ENCODE data around the gene EPHA4. TPM values are rescaled to one million over a fixed set of nuclear protein-coding genes. Genes with fewer than 3 reads are reported as not detected.

Gene EPHA4
- polyA plus RNA-seq, 2 of the 4 experiments (the other 2 are of a cell fraction), result 0.54 to 1.1 TPM

- TF ChIP-seq ATOH8 (CRISPR knock-in tag; IDR thresholded peaks at IDR 0.05; ENCODE audit: low read depth), result no peak
- no peak for TF ChIP-seq CBX8 (IDR thresholded peaks at IDR 0.05)
These were observed 67.2 kb downstream of the EPHA4 start (continued) for GRCh38 chr2:221504905-221505304.

GRCh38 chr2:221503965-221504364 is 68.1 kb downstream of the EPHA4 start:
- no peak for DNase-seq (ENCODE audit: low read depth in 1 of 2, low spot score in 1 of 2)
- 3% methylated on average over 2 of the region's 2 CpGs for WGBS (ENCODE audit: missing lambda C conversion rate)
- no peak for ATAC-seq
- H3K4me1 ChIP-seq, result no peaks in the 10 kb centered on the region
- no peak for FAIRE-seq
- H3K27ac ChIP-seq, result no peak overlapping the region
- CTCF ChIA-PET, result no interaction called here
- POLR2A ChIA-PET, result no interaction called here
- H3K4me3 ChIP-seq, result no peak overlapping the region
- no peak overlapping the region for H3K4me2 ChIP-seq
- TF ChIP-seq SMC3 (IDR thresholded peaks at IDR 0.05) (no peak), E2F6 (IDR thresholded peaks at IDR 0.05; ENCODE audit: borderline replicate concordance, low read depth) (no peak), ESRRA (IDR thresholded peaks at IDR 0.05; ENCODE audit: borderline replicate concordance, low read length) (no peak), MYC (IDR thresholded peaks at IDR 0.05; ENCODE audit: borderline replicate concordance, low read length) (no peak), RFX5 (IDR thresholded peaks at IDR 0.05) (no peak), RNF2 (IDR thresholded peaks at IDR 0.05; ENCODE audit: borderline replicate concordance, low read depth) (no peak), ZSCAN20 (CRISPR knock-in tag; IDR thresholded peaks at IDR 0.05) (no peak), MAZ (IDR thresholded peaks at IDR 0.05; ENCODE audit: borderline replicate concordance, low read depth, low read length) (no peak), PHF8 (IDR thresholded peaks at IDR 0.05; ENCODE audit: borderline replicate concordance, low read depth) (no peak), HOXA7 (CRISPR knock-in tag; IDR thresholded peaks at IDR 0.05) (no peak), FOSL2 (IDR thresholded peaks at IDR 0.05) (no peak), FOSL2 (CRISPR knock-in tag; IDR thresholded peaks at IDR 0.05) (no peak), EHF (CRISPR knock-in tag; IDR thresholded peaks at IDR 0.05) (no peak), RAD21 (conservative IDR thresholded peaks at IDR 0.05 in 1 of 2, IDR thresholded peaks at IDR 0.05 in 1 of 2) (no peak), HEYL (CRISPR knock-in tag; IDR thresholded peaks at IDR 0.05) (no peak), HOXB5 (CRISPR knock-in tag; IDR thresholded peaks at IDR 0.05) (no peak)
- H3K9me3 ChIP-seq, result no peaks in the 10 kb centered on the region

GRCh38 chr2:221502270-221503010 is 69.7 kb downstream of the EPHA4 start:
- no peak for ATAC-seq
- Histone ChIP-seq H3K4me1 (no peaks in the 10 kb centered on the region), H3K4me2 (no peak overlapping the region), H3K4me3 (no peak overlapping the region), H3K27ac (no peak overlapping the region), H3K9me3 (no peaks in the 10 kb centered on the region)
- TF ChIP-seq EP300 (IDR thresholded peaks at IDR 0.05) (no peak), SMC3 (IDR thresholded peaks at IDR 0.05) (no peak), ZNF302 (CRISPR knock-in tag; IDR thresholded peaks at IDR 0.05) (no peak), CBX2 (IDR thresholded peaks at IDR 0.05; ENCODE audit: borderline replicate concordance, low read depth) (no peak), RCOR1 (IDR thresholded peaks at IDR 0.05; ENCODE audit: low read depth, low read length) (no peak), RNF2 (IDR thresholded peaks at IDR 0.05; ENCODE audit: borderline replicate concordance, low read depth) (no peak), ELK1 (IDR thresholded peaks at IDR 0.05; ENCODE audit: low read depth, low read length) (no peak), POLR2A (IDR thresholded peaks at IDR 0.05; ENCODE audit: low read length) (no peak), E2F6 (IDR thresholded peaks at IDR 0.05; ENCODE audit: borderline replicate concordance, low read depth) (no peak), RFX5 (IDR thresholded peaks at IDR 0.05) (no peak), FOSB (CRISPR knock-in tag; IDR thresholded peaks at IDR 0.05) (no peak)
- 46% methylated on average over 8 of the region's 8 CpGs for WGBS (ENCODE audit: missing lambda C conversion rate)
- no peak for FAIRE-seq
- DNase-seq (ENCODE audit: low read depth in 1 of 2, low spot score in 1 of 2), result no peak
- POLR2A ChIA-PET, result no interaction called here
- CTCF ChIA-PET, result no interaction called here
